Heart left ventricle (tissue), 16 donors: Measurements from ENCODE around the gene ZNF771. TPM values are rescaled to one million over a fixed set of nuclear protein-coding genes. Genes with fewer than 3 reads are reported as not detected.
A peak's percentile ranks its signal among the peaks of the same experiment; 100 is the strongest.

Experiments used
- ATAC-seq, 4 donors: fragments of 200-7000 bp; cut with Tn5 transposase; one replicate each; pipeline ENCODE4 v1.9.1; 2020 to 2022; ENCODE audit warnings: moderate library complexity in 4 of 4, mild to moderate bottlenecking in 3 of 4, moderate number of reproducible peaks in 1 of 4
- DNase-seq, 5 donors: peaks; one replicate each; pipeline ENCODE4 v3.0.0-alpha.2; 2020
- H3K27ac ChIP-seq, 12 donors: fragments of 200-600 bp; sonication (generic) in 4 of 12; one replicate each; pipeline versions ENCODE4 v1.5.0 to v1.8.0; 2016 to 2022; ENCODE audit warnings: mild to moderate bottlenecking in 2 of 12
- H3K27me3 ChIP-seq, 9 donors: fragments of 200-600 bp; sonication (generic) in 2 of 9; one replicate each; pipeline versions ENCODE4 v1.5.1 to v1.8.0; 2016 to 2022; ENCODE audit warnings: mild to moderate bottlenecking in 3 of 9
- H3K36me3 ChIP-seq, 9 donors: fragments of 200-600 bp; sonication (generic) in 2 of 9; one replicate each; pipeline versions ENCODE4 v1.5.0 to v1.8.0; 2018 to 2022; ENCODE audit warnings: mild to moderate bottlenecking in 2 of 9
- H3K4me1 ChIP-seq, 12 donors: fragments of 200-600 bp; sonication (generic) in 4 of 12; one replicate each; pipeline versions ENCODE4 v1.5.0 to v1.8.0; 2016 to 2022; ENCODE audit warnings: mild to moderate bottlenecking in 3 of 12
- H3K4me3 ChIP-seq, 12 donors: fragments of 200-600 bp; sonication (generic) in 4 of 12; one replicate each; pipeline versions ENCODE4 v1.5.0 to v1.8.0; 2017 to 2022; ENCODE audit warnings: mild to moderate bottlenecking in 9 of 12, moderate library complexity in 4 of 12
- H3K9me3 ChIP-seq, 12 donors: fragments of 200-600 bp; sonication (generic) in 4 of 12; one replicate each; pipeline versions ENCODE4 v1.5.0 to v1.8.0; 2016 to 2022; ENCODE audit warnings: mild to moderate bottlenecking in 1 of 12
- POLR2A ChIP-seq, 2 donors: fragments of 450-650 bp; IDR thresholded peaks; one replicate each; pipeline ENCODE4 v1.6.1; 2017; ENCODE audit warnings: antibody characterized with exemption in 2 of 2, mild to moderate bottlenecking in 2 of 2, moderate library complexity in 2 of 2
- WGBS, 4 donors: extraction: QIAGEN DNeasy Blood & Tissue Kit in 2 of 4; methylation state at CpG; one replicate each; pipeline versions ENCODE4 v1.1.5 to v1.1.7; 2013 to 2018; 5-methylcytosine and 5-hydroxymethylcytosine counted together
- intact Hi-C, 10 donors: fragments of 100-400 bp; cut with DNase I; formaldehyde crosslinking; loops; one replicate each; pipeline versions ENCODE4 v1.11.1 to v1.14.2; 2022
- polyA plus RNA-seq, 2 donors: library from polyadenylated mRNA; stranded (reverse); fragments of 200-250 nt; gene quantifications; one replicate each; pipeline ENCODE4 v1.2.3, GENCODE V29; 2013
- total RNA-seq, 9 donors: library from RNA; depleted of rRNA in 2 of 9; stranded (reverse); fragments of >200 nt in 2 of 9; fragmentation: NEBNext Ultra II Directional in 3 of 9; extraction: Animal tissue kit (Norgen Biotek cat#: 25700) in 3 of 9; gene quantifications; one replicate each; pipeline versions ENCODE4 v1.1.0 to v1.2.4, GENCODE V29; 2016 to 2023
- TF ChIP-seq, protein P1 (sequence below), 12 donors: fragments of 200-600 bp; sonication (generic) in 4 of 12; IDR thresholded peaks; one replicate each; pipeline versions ENCODE4 v1.5.0 to v1.8.0; 2018 to 2022; ENCODE audit warnings: antibody characterized with exemption in 12 of 12, mild to moderate bottlenecking in 5 of 12
- donor health status: ischemic (EF 13 %, LVEDD 7.1; RV severe dilation, severe dysfunction).
- donor health status: healthy with polysubstance abuse.
- donor health status: DM: no; HTN: yes; CAD: no.
- donor health status: DM: no; HTN: no; CAD: no.
- donor health status: ischemic (EF 25% LVEDD 6.9; RV normal size, moderate dysfunction).
- donor health status: ischemic (EF 25% LVEDD 5.7; RV mildly dilated, moderate dysfunction).
- donor health status: healthy.
- donor health status: DM: yes; HTN: yes; CAD: no.
- donor health status: ischemic (EF 35%, LVEDD 5.7; RV mildly dilated, moderate dysfunction).
- donor health status: nonischemic (EF 11% LVEDD 7.7; RV severe dilation, severe dysfunction).
- donor health status: DM: yes; HTN: yes; CAD: no.
- donor health status: PGD.
- donor health status: ischemic (EF 29% LVEDD 5.4; RV normal size, mild dysfunction).
- donor health status: nonischemic (EF 23%, LVEDD 6.1; RV moderate dilation, normal function).

ZNF771 gene
- total and polyA plus RNA-seq, 11 donors: 4.4 to 18.8 (median 6.8) TPM

DNA sequence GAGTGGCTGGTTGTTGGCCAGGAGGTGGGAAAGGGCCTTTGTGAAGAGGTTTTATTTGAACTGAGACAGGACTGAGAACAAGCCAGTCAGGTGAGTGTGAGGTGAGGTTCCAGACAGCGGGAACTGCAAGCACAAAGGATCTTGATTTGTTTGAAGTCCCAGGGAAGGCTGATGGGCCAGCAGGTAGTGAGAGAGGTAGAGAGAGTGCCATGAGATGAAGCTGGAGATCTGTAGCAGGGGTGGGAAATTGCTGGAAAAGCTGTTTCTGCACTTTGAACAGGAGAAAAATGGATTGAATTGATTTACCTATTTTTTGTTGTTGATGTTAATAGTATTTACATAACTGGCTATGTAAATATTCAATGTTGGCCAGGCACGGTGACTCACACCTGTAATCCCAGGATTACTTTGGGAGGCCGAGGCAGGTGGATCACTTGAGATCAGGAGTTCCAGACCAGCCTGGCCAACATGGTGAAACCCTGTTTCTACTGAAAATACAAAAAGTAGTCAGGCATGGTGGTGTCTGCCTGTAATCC, 30.2 kb downstream of the ZNF771 start:
- no peak for TF ChIP-seq POLR2A (IDR thresholded peaks at IDR 0.05)
- WGBS, 4 donors: 77 to 86% (median 81%) methylated on average over 3 of the region's 3 CpGs

DNA sequence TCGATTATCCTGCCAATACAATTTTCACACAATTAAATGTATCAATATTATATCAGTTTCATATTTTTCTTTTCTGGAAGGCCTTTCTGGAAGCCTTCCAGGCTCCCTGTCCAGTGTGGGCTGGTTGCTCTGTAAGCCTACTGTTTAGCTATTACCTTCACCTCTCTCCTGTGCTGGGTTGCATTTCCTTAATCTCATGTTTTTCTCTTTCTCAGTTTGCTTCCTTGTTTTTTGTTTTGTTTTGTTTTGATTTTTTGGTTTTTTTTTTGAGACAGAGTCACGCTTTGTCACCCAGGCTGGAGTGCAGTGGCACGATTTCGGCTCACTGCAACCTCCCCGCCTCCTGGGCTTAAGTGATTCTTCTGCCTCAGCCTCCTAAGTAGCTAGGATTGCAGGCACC, 31.4 kb downstream of the ZNF771 start:
- Histone ChIP-seq H3K36me3 (peaks cover 0 to 15% (median 6%) of the 10 kb centered on the region in 9 donors), H3K27ac (no peak overlapping the region), H3K9me3 (no peaks in the 10 kb centered on the region), H3K4me1 (peaks cover 0 to 15% (median 4%) of the 10 kb centered on the region in 12 donors), H3K4me3 (no peak overlapping the region), H3K27me3 (no peaks in the 10 kb centered on the region)
- ATAC-seq: no peak
- DNase-seq: no peak
- 91 to 93% (median 92%) methylated on average over 5 of the region's 5 CpGs for WGBS, 4 donors
- TF ChIP-seq, protein P1, sequence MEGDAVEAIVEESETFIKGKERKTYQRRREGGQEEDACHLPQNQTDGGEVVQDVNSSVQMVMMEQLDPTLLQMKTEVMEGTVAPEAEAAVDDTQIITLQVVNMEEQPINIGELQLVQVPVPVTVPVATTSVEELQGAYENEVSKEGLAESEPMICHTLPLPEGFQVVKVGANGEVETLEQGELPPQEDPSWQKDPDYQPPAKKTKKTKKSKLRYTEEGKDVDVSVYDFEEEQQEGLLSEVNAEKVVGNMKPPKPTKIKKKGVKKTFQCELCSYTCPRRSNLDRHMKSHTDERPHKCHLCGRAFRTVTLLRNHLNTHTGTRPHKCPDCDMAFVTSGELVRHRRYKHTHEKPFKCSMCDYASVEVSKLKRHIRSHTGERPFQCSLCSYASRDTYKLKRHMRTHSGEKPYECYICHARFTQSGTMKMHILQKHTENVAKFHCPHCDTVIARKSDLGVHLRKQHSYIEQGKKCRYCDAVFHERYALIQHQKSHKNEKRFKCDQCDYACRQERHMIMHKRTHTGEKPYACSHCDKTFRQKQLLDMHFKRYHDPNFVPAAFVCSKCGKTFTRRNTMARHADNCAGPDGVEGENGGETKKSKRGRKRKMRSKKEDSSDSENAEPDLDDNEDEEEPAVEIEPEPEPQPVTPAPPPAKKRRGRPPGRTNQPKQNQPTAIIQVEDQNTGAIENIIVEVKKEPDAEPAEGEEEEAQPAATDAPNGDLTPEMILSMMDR (IDR thresholded peaks at IDR 0.05): no peak
- TF ChIP-seq POLR2A (IDR thresholded peaks at IDR 0.05): no peak
- intact Hi-C loops: loop anchor here in 3 of 10 donors (5.0 to 10.0 kb wide), 2 partner anchors 183 to 186 kb away; no protein-coding TSS in a partner anchor

More for the DNA sequence above, 30.2 kb downstream of the ZNF771 start:
- H3K27me3 ChIP-seq: no peaks in the 10 kb centered on the region
- H3K4me1 ChIP-seq: peaks cover 0 to 6% (median 0%) of the 10 kb centered on the region in 12 donors
- no peak for DNase-seq
- no peak overlapping the region for H3K27ac ChIP-seq
- no peak overlapping the region for H3K4me3 ChIP-seq
- H3K9me3 ChIP-seq: no peaks in the 10 kb centered on the region
- H3K36me3 ChIP-seq: peaks cover 0 to 3% (median 0%) of the 10 kb centered on the region in 9 donors
- intact Hi-C loops: loop anchor here in 3 of 10 donors (5.0 to 10.0 kb wide), 2 partner anchors 185 to 187 kb away; no protein-coding TSS in a partner anchor
- ATAC-seq: no peak

DNA sequence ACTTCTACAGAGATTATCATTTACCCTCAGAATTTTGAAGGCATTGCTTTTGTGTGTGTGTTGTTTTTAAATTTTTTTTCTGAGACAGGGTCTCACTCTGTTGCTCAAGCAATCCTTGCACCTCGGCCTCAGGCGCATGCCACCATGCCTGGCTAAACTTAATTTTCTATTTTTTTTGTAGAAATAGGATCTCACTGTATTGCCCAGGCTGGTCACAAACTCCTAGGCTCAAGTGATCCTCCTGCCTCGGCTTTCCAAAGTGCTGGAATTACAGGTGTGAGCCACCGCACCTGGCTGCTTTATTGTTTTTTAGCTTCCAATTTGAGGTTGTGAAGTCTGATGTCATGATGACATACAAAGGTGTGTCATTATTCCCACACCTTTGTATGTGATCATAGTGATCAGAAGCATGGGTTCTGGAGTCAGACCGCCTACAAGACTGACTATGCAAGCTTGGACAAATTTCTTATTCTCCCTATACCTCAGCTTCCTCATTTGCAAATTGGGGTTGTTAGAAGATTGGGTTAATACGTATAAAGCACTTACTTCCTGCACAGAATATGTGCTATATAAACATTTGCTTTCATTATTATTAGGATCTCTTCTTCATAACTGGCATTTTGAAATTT, 32.4 kb downstream of the ZNF771 start:
- ATAC-seq (no peak), DNase-seq (no peak)
- H3K27me3 ChIP-seq: no peaks in the 10 kb centered on the region
- no peaks in the 10 kb centered on the region for H3K9me3 ChIP-seq
- intact Hi-C loops: loop anchor here in 5 of 10 donors (5.0 to 10.0 kb wide), 5 partner anchors 165 to 185 kb away; partner anchors contain the start of gene ZNF689 (in 1 of the 5)
- TF ChIP-seq, protein P1 (IDR thresholded peaks at IDR 0.05): no peak
- TF ChIP-seq POLR2A (IDR thresholded peaks at IDR 0.05): no peak
- H3K4me3 ChIP-seq: no peak overlapping the region
- H3K27ac ChIP-seq: peak overlapping the region in 1 of 12 donors; percentile 3
- H3K36me3 ChIP-seq: peaks cover 0 to 23% (median 6%) of the 10 kb centered on the region in 9 donors
- WGBS, 4 donors: 84 to 90% (median 86%) methylated on average over 6 of the region's 6 CpGs
- peaks cover 0 to 25% (median 13%) of the 10 kb centered on the region in 12 donors for H3K4me1 ChIP-seq

DNA sequence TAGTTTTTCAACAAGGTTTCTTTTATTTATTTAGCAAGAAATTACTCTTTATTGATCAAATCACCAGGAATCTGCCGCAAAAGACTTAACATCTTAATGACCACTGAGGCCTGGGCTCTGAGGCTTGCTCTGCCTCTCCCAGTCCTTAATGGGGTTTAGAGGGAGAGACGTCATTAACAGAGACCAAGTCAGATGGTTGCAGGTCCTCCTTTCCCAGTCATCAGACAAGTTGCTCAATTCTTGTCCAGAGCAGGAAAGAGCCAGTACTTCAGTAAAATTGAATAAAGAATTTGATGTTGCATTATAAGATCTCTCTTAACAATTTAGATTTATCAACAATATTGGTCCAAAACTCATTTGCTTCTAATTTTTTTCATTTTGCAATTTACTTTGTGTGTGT, 36.2 kb downstream of the ZNF771 start:
- H3K4me1 ChIP-seq: peaks cover 0 to 34% (median 17%) of the 10 kb centered on the region in 12 donors
- H3K36me3 ChIP-seq: peaks cover 0 to 23% (median 6%) of the 10 kb centered on the region in 9 donors
- intact Hi-C loops: loop anchor here in 4 of 10 donors (2.0 to 10.0 kb wide), 4 partner anchors 83 to 171 kb away; partner anchors contain the start of genes ZNF689 (in 1 of the 4) and ZNF768 (in 1 of the 4)
- DNase-seq (no peak), ATAC-seq (no peak)
- no peaks in the 10 kb centered on the region for H3K9me3 ChIP-seq
- 76 to 89% (median 87%) methylated on average over 2 of the region's 2 CpGs for WGBS, 4 donors
- H3K27me3 ChIP-seq: no peaks in the 10 kb centered on the region
- TF ChIP-seq, protein P1 (IDR thresholded peaks at IDR 0.05): no peak
- no peak for TF ChIP-seq POLR2A (IDR thresholded peaks at IDR 0.05)
- H3K27ac ChIP-seq: no peak overlapping the region
- peak overlapping the region in 2 of 12 donors; percentile 2 to 85 for H3K4me3 ChIP-seq
